GM21529 (cell line): ENCODE data around the gene NT5M.

Source experiments
- ATAC-seq: cut with Tn5 transposase; IDR thresholded peaks from one replicate; pipeline ENCODE4 v1.9.1; 2021; ENCODE audit not compliant: unreplicated experiment

Gene NT5M

DNA sequence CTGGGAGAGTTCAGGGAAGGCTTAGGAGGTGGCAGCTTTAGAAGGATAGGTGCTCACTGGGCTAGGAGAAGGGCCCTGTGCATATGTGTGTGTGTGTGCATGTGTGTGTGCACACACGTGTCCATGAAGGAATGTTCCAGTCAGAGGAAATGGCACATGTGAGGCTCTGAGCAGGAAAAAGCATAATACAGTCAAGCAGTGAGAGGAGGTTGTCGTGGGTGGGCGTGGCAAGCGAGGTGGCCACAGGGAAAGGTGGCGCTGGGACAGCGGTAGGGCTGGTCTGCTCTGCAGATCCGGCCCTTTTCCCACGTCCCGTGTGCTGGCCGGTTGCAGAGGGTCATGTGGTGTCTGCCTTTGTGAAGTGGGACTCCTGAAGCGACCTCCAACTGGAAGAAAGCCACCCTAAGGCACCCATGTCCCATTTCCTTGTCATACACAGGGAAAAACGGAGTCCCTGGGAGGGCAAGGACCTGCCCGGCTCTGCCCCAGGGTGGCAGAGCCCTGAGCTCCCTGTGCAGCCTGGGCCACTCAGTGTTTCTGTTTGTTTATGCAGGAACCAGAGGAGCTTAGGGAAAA, 40.1 kb downstream of the NT5M start:
- no peak for ATAC-seq

DNA sequence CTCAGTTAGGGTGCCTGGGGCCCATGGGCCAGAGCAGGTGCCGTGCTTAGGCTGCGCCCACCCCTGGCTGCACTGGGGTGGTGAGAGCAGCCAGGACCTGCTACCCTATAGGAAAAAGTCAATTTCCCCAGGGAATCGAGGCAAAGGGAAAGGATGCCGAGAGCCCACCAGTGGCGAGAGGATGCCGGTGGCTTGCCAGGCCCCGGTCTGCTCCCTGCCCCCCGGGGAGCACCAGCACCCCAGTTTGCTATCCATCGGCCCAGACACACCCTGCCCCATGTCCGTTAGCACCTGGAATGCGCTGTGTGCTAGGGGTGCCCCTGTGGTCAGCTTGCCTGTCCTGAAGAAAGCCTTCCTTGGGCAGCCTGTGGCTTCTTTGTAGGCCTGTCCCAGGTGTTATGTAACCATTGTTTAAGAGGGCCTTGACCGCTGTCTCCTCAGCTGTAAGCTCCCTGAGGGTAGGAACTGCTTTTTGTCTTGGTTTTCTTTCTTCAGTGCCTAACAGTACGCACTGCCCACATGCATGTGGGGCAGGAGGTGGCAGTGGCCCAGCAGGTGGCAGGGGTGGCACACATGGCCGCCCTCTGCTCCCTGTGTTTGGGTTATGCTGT, 40.8 kb downstream of the NT5M start:
- ATAC-seq, result no peak

DNA sequence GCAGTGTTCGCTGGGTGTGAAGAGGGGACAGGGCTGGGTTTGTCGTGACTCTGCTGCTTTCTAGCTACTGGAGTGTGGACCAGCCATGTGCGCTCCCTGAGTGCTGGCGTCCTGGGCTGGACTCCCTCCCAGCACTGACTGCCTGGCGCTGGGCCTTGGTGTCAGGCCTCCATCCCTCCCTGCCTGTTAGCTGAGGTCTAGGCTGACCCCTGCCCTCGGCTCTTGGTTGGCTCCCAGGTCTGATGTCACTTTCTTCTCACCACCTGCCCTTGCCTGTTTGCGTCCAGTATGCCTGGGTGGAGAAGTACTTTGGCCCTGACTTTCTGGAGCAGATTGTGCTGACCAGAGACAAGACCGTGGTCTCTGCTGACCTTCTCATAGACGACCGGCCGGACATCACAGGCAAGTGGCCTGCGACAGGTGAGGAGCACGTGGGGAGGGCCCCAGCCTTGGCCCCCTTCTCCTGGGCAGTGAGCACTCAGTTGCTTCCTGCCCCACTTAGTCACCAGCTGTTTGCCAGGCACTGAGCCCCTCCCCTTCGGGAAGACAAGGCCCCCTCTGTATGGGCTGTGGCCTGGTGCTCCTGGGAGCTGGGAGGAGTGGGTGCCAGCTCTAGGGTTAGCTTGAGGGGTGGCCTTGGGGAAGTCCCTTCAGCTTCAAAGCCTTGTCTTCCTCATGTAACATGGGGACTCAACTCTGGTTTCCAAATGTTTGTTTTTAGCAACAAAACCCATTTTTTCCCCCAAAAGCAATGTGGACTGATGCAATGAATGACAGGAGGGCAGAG, 41.5 kb downstream of the NT5M start:
- no peak for ATAC-seq

DNA sequence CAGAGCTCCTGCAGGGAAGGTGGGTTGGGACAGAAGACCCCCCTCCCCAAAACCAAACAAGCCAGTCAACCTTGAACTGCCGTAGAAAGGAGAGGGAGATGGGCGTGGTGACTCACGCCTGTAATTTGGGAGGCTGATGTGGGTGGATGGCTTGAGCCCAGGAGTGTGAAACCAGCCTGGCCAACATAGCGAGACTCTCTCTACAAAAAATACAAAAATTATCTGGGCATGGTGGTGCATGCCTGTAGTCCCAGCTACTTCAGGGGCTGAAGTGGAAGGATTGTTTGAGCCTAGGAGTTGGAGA, 42.1 kb downstream of the NT5M start:
- no peak for ATAC-seq

DNA sequence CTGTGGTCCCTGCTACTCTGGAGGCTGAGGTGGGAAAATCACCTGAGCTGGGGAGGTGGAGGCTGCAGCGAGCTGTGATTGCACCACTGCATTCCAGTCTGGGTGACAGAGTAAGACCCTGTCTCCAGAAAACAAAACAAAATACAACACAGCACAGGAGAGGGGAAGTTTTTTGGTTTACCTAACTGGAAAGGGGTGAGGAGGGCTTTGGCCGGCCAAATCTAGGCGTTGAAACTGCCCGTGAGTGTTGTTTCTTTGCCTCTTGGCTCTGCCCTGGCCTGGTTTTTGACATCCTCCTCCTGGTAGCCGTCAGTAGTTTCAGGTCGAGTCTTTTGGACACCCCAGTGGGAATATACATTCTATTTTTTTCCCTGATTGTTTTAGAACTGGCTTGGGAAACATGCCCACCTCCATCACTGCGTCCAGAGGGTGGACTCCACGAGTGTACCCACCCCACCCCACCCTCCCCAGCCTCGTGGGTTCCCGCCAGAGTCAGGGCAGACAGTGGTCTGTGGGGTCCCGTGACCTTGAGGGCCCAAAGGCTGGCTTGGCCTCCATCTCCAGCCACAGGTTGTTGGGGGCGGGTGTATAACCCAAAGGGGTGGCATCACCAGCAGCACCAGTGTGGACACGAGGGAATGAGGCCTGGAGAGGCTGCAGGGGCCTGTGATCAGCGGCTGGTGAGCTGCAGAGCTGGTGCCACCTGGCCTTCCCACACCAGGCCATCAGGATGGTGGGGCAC, 42.7 kb downstream of the NT5M start:
- no peak for ATAC-seq

DNA sequence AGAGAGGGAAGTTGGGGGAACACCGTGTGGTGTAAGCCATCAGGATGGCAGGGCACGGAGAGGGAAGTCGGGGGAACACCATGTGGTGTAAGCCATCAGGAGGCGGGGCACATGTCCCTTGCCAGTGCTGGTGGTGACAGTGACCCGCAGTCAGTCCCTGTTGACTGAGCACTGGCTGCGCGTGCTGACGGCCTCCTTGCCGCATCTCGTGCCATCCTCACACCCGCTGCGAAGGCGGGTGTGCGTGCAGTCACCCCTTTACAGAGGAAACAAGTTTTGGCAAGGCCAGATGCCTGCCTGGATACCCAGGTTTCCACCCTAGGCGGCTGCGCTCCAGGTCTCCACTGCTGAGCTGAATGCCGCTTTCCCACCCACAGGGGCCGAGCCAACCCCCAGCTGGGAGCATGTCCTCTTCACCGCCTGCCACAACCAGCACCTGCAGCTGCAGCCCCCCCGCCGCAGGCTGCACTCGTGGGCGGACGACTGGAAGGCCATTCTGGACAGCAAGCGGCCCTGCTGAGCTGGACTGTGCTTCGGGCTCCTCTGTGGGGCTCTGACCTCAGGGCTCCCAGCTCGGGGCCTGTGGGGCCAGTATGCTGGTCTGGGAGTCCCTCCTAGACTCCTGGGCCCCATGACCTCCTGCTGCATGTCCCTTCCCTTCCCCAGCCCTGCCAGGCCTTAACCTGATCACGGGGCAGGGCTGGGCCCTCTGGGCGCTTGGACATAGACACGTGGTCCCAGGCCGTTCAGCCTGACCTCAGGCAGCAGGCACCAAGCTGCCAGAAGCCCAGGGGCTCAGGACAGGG, 43.5 kb downstream of the NT5M start:
- no peak for ATAC-seq

DNA sequence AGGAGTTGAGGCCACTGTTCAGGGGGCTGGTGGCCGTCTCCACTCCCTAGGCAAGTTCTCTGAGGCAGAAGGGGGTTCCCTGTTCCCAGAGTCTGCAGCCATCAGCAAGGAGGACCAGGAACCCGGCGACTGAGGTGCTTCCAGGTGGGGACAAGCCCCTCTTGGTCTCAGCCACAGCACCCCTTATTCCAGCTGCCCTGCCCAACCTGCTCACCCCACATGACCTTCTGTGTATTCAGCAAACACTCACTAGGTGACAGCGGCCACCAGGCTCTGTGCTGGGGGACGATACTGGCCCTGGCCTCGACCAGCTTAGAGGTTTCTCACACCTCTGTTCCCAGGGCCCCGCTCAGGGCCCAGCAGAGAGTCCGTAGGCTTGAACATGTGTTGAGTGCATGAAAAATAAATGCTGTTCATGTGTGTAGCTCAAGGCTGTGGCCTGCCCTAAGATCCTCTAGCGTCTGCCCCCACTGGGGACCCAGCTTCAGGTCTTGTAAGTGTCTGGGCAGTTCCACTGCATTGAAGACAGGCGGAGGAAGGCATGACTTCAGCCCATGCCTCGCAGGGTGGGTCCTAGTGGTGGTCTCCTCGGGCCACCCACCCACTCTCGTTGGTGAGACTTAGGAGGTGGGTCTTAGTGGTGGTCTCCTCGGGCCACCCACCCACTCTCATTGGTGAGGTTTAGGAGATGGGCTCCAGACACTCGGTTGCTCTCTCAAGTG, 44.2 kb downstream of the NT5M start:
- ATAC-seq, result no peak

DNA sequence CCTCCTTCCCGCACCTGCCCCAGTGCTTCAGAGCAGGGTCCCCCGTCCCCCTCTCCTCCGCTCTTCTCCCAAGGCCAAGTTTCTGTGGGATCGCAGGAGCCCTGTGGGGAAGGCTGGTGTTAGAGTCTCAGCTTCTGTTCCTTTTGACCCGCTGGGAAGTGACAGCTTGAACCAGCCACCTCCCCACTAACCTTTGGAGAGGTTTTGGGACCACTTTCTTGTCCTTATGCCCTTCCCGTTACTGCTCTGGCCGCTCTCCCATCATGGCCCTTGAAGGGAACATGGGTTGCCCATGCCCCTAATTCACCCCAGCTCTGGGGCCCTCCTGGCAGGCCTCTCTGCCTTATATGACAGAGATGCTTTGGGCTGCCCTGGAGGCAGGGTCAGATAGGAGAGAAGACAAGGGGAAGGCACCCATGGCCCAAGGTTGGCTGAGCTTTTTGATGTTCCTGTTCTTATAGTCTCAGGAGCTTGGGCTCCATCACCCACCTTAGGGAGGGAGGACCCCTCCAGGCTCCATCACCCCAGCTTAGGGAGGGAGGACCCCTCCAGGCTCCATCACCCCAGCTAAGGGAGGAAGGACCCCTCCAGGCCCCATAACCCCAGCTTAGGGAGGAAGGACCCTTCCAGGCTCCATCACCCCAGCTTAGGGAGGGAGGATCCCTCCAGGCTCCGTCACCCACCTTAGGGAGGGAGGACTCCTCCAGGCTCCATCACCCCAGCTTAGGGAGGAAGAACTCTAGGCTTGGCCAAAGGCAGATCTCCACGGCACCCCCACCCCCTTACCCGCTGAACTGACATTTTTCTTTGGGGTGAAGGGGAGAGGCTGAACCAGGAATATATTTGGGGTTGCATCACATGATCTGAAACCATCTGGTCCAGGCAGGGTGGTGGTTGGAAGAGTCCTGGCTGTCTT, 45.0 kb downstream of the NT5M start:
- ATAC-seq, result no peak

DNA sequence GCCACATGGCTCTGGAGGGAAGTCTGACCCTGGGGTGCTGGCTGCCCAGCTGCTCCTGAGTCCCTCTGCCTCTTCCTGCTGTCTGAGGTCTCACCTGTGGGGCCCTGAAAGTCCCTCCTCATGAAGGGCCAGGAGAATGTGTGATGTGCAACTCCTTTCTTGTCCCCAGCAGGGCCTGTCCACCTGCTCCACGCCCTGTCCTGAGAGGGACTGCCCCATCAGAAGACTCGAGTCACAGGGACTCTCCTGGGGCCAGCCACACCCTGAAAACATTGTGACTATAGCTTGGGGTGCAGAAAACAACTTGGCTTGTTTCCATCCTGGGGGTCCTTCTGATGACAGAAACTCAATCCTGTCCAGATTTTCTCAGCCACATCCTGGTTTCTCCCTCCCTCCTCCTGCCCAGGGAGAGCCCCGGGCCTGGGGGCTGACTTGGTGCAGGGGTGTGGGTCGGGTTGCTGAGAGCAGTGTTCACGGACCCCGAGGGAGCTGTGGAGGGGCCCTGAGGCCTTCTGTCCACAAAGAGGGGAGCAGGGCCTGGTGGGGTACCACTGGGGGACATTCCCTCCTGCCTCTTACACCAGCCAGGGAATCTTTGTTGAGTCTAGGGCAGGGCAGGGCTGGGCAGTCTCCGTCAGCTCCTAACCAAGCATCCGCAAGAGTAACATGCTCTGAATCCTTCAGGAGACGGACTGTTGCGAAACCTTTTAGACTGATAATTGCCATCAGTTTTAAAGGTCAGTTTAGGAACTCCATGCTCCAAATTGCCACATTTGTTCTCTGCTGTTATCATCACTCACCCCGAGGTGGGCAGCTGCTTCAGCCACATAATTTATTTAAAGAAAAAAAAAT, 45.9 kb downstream of the NT5M start:
- ATAC-seq, result no peak

DNA sequence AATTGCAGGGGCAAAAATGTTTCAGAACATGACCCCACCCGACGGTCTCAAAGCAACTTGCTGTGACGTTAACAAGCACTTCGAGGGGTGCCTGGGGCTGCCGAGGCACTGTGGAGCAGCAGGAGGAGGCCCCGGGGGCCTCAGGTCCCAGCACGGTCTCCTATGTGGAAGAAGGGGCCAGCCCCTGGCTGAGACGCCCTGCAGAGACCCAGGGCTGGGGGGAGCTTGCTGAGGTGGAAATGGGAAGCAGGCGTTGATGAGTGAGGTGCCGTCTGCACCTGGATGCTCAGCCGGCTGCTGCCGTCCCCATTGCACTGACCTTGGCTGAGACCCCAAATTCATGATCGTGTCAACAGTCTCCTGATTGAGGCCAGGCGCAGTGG, 46.5 kb downstream of the NT5M start:
- ATAC-seq, result no peak

DNA sequence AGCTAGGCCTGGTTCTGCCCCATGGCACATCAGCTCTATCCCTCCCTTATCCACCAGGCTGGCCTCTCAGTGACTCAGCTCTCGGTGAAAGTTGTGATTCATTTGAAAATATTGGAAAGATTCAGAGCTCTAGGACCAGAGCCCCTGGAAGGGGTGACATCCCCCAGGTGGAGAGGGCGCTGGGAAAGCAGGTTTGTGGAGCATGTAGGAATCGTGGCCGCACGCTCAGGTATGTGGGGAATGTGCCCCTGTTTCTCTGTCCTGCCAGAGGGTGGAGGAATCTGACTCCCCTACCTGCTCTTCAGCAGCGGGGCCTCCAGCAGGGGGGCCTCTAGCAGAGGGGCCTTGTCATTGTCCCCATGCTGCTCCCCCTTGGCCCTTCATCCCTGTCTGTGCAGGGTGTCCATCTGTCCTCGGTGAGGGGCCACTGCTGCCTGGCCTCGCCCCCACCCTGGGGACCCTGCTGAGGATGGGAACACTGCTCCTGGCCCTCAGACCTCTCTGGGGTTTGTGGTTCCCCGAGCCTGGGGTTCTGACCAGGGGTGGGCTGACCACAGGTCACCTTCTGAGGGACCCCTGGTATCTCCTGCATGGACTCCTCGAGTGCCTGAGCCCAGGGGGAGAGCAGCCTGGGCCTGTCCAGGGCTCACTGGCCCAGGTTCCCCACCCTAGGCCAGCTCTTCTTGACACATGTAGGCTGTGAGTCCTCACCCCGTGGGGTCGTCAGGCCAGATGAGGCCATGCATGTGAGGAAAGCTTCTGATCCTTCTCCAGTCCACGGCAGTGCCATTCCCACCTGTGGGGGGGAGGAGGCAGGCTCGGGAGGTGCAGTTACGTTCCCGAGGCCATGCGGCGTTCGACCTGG, 47.5 kb downstream of the NT5M start:
- ATAC-seq, result no peak

DNA sequence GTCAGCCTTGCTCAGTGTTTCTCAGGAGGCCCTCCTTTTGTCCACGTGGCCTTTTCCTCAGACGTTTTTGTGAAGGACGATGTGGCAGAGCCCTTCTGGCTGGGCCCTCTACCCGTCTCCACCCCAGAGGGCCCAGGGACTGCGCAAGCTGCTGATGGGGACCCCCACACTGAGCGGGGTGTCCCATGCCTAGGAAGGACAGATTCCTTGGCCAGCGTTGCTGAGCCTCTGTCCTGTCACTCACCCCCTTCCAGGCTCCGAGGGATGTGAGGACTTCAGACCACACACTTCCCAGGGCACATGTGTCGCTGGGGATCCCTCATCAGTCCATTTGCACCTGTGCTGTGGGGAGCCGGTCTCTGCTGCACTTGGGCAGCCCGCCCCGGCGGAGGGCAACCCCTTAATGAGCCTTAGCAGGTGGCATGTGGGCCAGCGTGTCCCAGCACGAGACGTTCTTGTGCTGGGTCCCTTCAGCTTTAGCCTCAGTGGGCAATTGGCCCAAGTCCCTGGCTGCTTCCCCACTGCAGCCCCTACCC, 48.3 kb downstream of the NT5M start:
- ATAC-seq, result no peak

DNA sequence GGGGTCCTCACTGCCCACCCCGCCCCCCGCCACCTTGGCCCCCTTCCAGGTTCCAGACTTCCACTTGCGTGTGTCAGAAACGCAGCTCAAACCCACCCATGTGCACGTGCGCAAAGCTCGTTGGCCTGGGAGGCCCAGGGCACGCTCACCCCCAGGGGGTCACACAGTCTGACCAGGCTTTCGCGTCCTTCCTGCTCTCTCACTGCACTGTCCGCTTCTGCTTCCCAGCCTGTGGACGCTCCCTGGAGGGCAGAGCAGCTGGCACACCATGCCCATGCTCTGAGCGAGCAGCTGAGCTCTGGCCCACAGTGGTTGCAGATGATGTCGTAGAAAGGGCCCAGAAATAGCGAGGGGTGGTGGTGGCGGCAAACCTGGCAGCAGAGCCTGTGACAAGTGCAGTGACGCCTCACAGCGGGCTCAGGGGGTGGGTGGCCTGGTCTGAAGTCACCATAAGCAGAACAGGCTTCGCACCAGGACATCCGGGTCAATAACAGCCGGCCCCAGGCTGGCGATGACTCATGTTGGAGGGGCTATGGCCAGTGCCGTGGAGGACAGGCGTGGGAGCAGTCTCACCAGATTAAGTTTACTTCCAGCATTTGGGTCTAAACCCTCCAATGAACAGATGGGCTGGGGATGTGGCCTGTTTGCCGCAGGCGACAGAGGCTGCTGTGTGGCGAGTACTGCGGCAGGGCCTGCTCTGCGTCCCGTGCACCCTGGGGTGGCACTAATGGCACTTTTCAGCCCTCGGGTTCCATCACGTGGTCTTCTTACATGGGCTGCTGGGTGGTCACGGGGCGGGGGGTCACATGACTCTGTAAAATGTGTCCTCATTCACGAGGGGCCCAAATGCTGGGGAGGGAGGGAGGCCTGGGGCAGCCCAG, 49.0 kb downstream of the NT5M start:
- no peak for ATAC-seq

DNA sequence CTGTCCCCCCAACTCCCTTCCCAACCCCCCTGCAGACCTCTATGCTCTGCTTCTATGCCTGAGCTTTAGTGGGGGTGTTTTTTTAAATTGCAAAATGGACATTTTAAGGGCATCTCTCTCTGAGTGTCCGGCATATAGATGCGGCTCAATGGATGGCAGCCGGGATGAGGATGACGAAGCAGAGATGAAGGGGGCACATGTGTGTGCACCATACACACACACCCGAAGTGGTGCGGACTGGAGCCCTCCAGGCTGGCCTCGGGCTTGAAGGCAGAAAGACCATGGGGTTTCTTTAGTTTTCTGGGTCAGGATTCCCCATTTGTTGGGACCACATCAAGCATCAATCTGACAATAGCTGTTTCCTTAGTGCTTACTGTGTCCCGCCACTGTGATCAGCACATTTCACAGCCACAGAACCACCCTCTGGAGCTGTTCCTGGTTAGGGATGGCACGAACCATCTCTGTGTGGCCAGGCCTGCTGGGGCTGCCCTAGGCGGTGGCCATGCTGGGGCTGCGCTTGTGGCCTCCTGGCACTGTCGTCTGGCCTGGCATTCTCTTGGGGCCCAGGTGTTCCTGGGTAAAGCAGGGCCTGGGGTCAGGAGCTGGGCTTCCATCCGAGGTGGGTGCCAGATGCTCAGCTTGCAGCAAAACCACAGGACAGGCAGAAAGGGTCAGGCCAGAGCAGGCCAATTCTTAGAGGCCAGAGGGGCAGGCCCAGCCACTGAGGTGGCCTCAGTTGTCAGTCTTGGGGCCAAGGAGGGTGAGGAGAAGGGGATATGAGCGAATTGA, 49.9 kb downstream of the NT5M start:
- ATAC-seq, result no peak

DNA sequence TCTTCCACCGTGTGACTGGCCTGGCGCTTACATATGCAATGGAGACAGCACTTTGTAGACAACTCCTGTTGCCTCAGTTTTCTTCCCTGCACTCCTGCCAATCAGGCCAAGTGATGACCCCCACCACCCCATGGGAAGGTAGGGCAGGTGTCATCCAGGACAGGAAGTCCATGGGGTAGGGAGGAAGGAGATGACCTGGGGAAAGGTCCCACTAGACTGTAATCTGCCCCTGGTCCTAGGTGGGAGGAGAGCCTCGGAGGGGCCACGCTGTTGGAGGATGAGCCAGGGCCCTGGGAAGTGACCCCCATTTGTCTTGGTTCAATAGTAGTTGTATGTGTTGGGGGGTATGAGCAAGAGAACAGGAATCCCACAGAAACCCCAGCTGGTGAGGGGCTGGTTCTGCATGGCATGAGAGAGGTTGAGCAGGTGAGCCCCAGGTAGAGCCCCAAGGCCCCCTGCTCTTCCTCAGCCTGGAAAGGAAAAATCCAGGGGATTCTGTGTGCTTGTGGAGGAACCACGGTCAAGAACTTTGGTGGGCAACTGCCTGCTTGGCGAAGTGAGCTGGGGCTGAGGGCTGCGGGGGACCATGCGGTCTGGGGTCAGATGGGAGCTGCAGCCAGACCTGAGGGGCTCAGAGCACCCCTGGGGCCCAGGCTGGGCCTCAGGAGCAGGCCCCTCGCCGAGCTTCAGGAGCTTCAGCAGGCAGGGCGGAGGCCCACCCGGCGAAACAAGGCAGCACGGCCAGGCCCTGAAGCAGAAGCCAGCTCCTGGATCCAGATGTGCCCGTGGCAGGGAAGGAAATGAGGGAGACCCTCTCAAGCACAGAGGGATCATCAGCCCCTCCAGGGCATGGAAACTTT, 50.7 kb downstream of the NT5M start:
- ATAC-seq, result no peak
